ENCODE results near the gene NTM. TPM values are rescaled to one million over a fixed set of nuclear protein-coding genes. Genes with fewer than 3 reads are reported as not detected.
"Not testable (repeated sequence)": the region's sequence is repeated elsewhere in the genome, so short reads cannot be mapped to it uniquely, and the experiment has no call there.

Gene NTM
- total and polyA plus RNA-seq, 2 experiments from 2014 or later: 1.1 to 1.7 TPM

GRCh38 chr11:132314911-132315455 is 944.6 kb downstream of the NTM start:
- Histone ChIP-seq H3K9me3 (ENCODE audit: low read depth) (no peaks in the 10 kb centered on the region), H3K4me3 (no peak overlapping the region), H3K4me1 (ENCODE audit: low read depth) (peaks cover 10% of the 10 kb centered on the region), H3K27ac (no peak overlapping the region), H3K27me3 (no peaks in the 10 kb centered on the region), H3K36me3 (no peaks in the 10 kb centered on the region)
- no peak for TF ChIP-seq CTCF (IDR thresholded peaks at IDR 0.05; ENCODE audit: low read depth, low read length)
- no peak for DNase-seq (ENCODE audit: low read depth in 1 of 2, low spot score in 1 of 2)

- H3K27me3 ChIP-seq: no peaks in the 10 kb centered on the region
- DNase-seq (ENCODE audit: low read depth in 1 of 2, low spot score in 1 of 2): no peak
- H3K4me3 ChIP-seq: no peak overlapping the region
- H3K9me3 ChIP-seq (ENCODE audit: low read depth): no peaks in the 10 kb centered on the region
- H3K27ac ChIP-seq: no peak overlapping the region
- no peak for TF ChIP-seq CTCF (IDR thresholded peaks at IDR 0.05; ENCODE audit: low read depth, low read length)
- no peaks in the 10 kb centered on the region for H3K36me3 ChIP-seq
- H3K4me1 ChIP-seq (ENCODE audit: low read depth): peaks cover 3% of the 10 kb centered on the region
Observed at GRCh38 chr11:132315696-132316095, 945.3 kb downstream of the NTM start.

GRCh38 chr11:132318421-132319157 is 948.2 kb downstream of the NTM start:
- Histone ChIP-seq H3K4me1 (ENCODE audit: low read depth) (no peaks in the 10 kb centered on the region), H3K9me3 (ENCODE audit: low read depth) (no peaks in the 10 kb centered on the region), H3K4me3 (no peak overlapping the region), H3K27ac (no peak overlapping the region), H3K36me3 (no peaks in the 10 kb centered on the region), H3K27me3 (no peaks in the 10 kb centered on the region)
- TF ChIP-seq CTCF (IDR thresholded peaks at IDR 0.05; ENCODE audit: low read depth, low read length): no peak
- DNase-seq (ENCODE audit: low read depth in 1 of 2, low spot score in 1 of 2): peak in 1 of 2 donors; percentile 10

GRCh38 chr11:132319419-132319818 is 949.0 kb downstream of the NTM start:
- H3K27ac ChIP-seq; H3K9me3 ChIP-seq (ENCODE audit: low read depth); H3K4me1 ChIP-seq (ENCODE audit: low read depth); H3K4me3 ChIP-seq; H3K36me3 ChIP-seq; DNase-seq (ENCODE audit: low read depth in 1 of 2, low spot score in 1 of 2); H3K27me3 ChIP-seq: not testable (repeated sequence)

GRCh38 chr11:132330515-132330914 is 960.1 kb downstream of the NTM start:
- Histone ChIP-seq H3K9me3 (ENCODE audit: low read depth) (no peaks in the 10 kb centered on the region), H3K27ac (no peak overlapping the region), H3K4me1 (ENCODE audit: low read depth) (no peaks in the 10 kb centered on the region), H3K27me3 (peaks cover 4% of the 10 kb centered on the region), H3K36me3 (no peaks in the 10 kb centered on the region), H3K4me3 (no peak overlapping the region)
- peak in 1 of 2 donors; percentile 6 for DNase-seq (ENCODE audit: low read depth in 1 of 2, low spot score in 1 of 2)
- no peak for TF ChIP-seq CTCF (IDR thresholded peaks at IDR 0.05; ENCODE audit: low read depth, low read length)

- Histone ChIP-seq H3K4me3 (no peak overlapping the region), H3K27ac (no peak overlapping the region), H3K27me3 (peaks cover 2% of the 10 kb centered on the region), H3K36me3 (no peaks in the 10 kb centered on the region), H3K9me3 (ENCODE audit: low read depth) (no peaks in the 10 kb centered on the region), H3K4me1 (ENCODE audit: low read depth) (no peaks in the 10 kb centered on the region)
- no peak for TF ChIP-seq CTCF (IDR thresholded peaks at IDR 0.05; ENCODE audit: low read depth, low read length)
- no peak for DNase-seq (ENCODE audit: low read depth in 1 of 2, low spot score in 1 of 2)
Observed at GRCh38 chr11:132332521-132332920, 962.1 kb downstream of the NTM start.
